Stimulated activated naive B cell treated with anti-CD40 and anti-IgM and Interleukin-4, amounts not matched to agents 10 μg/mL and 1 μg/mL and 100 μg/mL, for 72 hours (primary cell): ENCODE results near the gene FBLN2.

Experiments used
- ATAC-seq, 2 donors: fragments of 150-1000 bp; cut with Tn5 transposase; replicated peaks; 2 replicates each; pipeline ENCODE4 v1.10.0; 2021; ENCODE audit warnings: moderate library complexity in 1 of 2
- DNase-seq: peaks from one replicate; pipeline ENCODE4 v3.0.0; 2021
- H3K27ac Mint-ChIP-seq: one replicate; pipeline ENCODE4 v1.8.0; 2022; ENCODE audit warnings: mild to moderate bottlenecking, mixed read lengths
- H3K27me3 Mint-ChIP-seq, 2 donors: one replicate each; pipeline ENCODE4 v1.8.0; 2022; ENCODE audit warnings: mixed read lengths in 2 of 2
- H3K36me3 Mint-ChIP-seq, 2 donors: one replicate each; pipeline ENCODE4 v1.8.0; 2022; ENCODE audit warnings: mixed read lengths in 2 of 2, mild to moderate bottlenecking in 1 of 2
- H3K4me1 Mint-ChIP-seq, 2 donors: one replicate each; pipeline ENCODE4 v1.8.0; 2022; ENCODE audit warnings: mixed read lengths in 2 of 2, mild to moderate bottlenecking in 1 of 2
- H3K4me3 Mint-ChIP-seq, 2 donors: one replicate each; pipeline ENCODE4 v1.8.0; 2022; ENCODE audit warnings: mild to moderate bottlenecking in 2 of 2, mixed read lengths in 2 of 2, moderate library complexity in 1 of 2
- H3K9me3 Mint-ChIP-seq, 2 donors: one replicate each; pipeline ENCODE4 v1.8.0; 2022; ENCODE audit warnings: mixed read lengths in 2 of 2, mild to moderate bottlenecking in 1 of 2

FBLN2 gene

GRCh38 chr3:13650210-13651056, 101.5 kb downstream of the FBLN2 start:
- Mint-ChIP-seq H3K36me3 (no peaks in the 10 kb centered on the region), H3K4me1 (peaks cover 17 to 21% of the 10 kb centered on the region in 2 donors), H3K27ac (peak overlapping the region; percentile 42), H3K4me3 (peak overlapping the region; percentile 12 to 18), H3K27me3 (peaks cover 56 to 69% of the 10 kb centered on the region in 2 donors), H3K9me3 (no peaks in the 10 kb centered on the region)
- ATAC-seq (peak; percentile 74 to 77), DNase-seq (peak; percentile 66)

- Mint-ChIP-seq H3K4me1 (peaks cover 18 to 25% of the 10 kb centered on the region in 2 donors), H3K4me3 (no peak overlapping the region), H3K27me3 (peaks cover 57 to 69% of the 10 kb centered on the region in 2 donors), H3K9me3 (no peaks in the 10 kb centered on the region), H3K27ac (no peak overlapping the region), H3K36me3 (no peaks in the 10 kb centered on the region)
- ATAC-seq = no peak
- no peak for DNase-seq
Measured at GRCh38 chr3:13651057-13651400, 102.1 kb downstream of the FBLN2 start.

GRCh38 chr3:13651775-13652428, 103.0 kb downstream of the FBLN2 start:
- Mint-ChIP-seq H3K4me1 (peaks cover 17 to 25% of the 10 kb centered on the region in 2 donors), H3K27me3 (peaks cover 60 to 72% of the 10 kb centered on the region in 2 donors), H3K4me3 (no peak overlapping the region), H3K36me3 (no peaks in the 10 kb centered on the region), H3K9me3 (no peaks in the 10 kb centered on the region), H3K27ac (no peak overlapping the region)
- ATAC-seq = no peak
- DNase-seq = no peak

GRCh38 chr3:13652728-13653127, 103.8 kb downstream of the FBLN2 start:
- ATAC-seq = no peak
- H3K4me3 Mint-ChIP-seq = no peak overlapping the region
- no peak for DNase-seq
- H3K9me3 Mint-ChIP-seq = no peaks in the 10 kb centered on the region
- peaks cover 60 to 72% of the 10 kb centered on the region in 2 donors for H3K27me3 Mint-ChIP-seq
- H3K27ac Mint-ChIP-seq = no peak overlapping the region
- peaks cover 13 to 25% of the 10 kb centered on the region in 2 donors for H3K4me1 Mint-ChIP-seq
- H3K36me3 Mint-ChIP-seq = no peaks in the 10 kb centered on the region

- Mint-ChIP-seq H3K4me3 (no peak overlapping the region), H3K36me3 (no peaks in the 10 kb centered on the region), H3K27ac (no peak overlapping the region), H3K27me3 (peaks cover 61 to 73% of the 10 kb centered on the region in 2 donors), H3K4me1 (peaks cover 13 to 18% of the 10 kb centered on the region in 2 donors), H3K9me3 (no peaks in the 10 kb centered on the region)
- no peak for DNase-seq
- no peak for ATAC-seq
Measured at GRCh38 chr3:13653631-13654279, 104.8 kb downstream of the FBLN2 start.

GRCh38 chr3:13654330-13655060, 105.6 kb downstream of the FBLN2 start:
- Mint-ChIP-seq H3K27ac (no peak overlapping the region), H3K27me3 (peaks cover 61 to 75% of the 10 kb centered on the region in 2 donors), H3K4me3 (no peak overlapping the region), H3K9me3 (no peaks in the 10 kb centered on the region), H3K4me1 (peaks cover 14 to 18% of the 10 kb centered on the region in 2 donors), H3K36me3 (no peaks in the 10 kb centered on the region)
- ATAC-seq (no peak), DNase-seq (no peak)

- no peak overlapping the region for H3K27ac Mint-ChIP-seq
- H3K9me3 Mint-ChIP-seq = peaks cover 0 to under 1% of the 10 kb centered on the region in 2 donors
- H3K27me3 Mint-ChIP-seq = peaks cover 58 to 76% of the 10 kb centered on the region in 2 donors
- ATAC-seq = no peak
- no peaks in the 10 kb centered on the region for H3K36me3 Mint-ChIP-seq
- peaks cover 12 to 15% of the 10 kb centered on the region in 2 donors for H3K4me1 Mint-ChIP-seq
- peak overlapping the region in 1 of 2 donors; percentile 39 for H3K4me3 Mint-ChIP-seq
- no peak for DNase-seq
Measured at GRCh38 chr3:13655061-13655913, 106.4 kb downstream of the FBLN2 start.

- Mint-ChIP-seq H3K27me3 (peaks cover 47 to 70% of the 10 kb centered on the region in 2 donors), H3K9me3 (peaks cover 0 to 4% of the 10 kb centered on the region in 2 donors), H3K4me1 (peaks cover 8 to 11% of the 10 kb centered on the region in 2 donors), H3K27ac (no peak overlapping the region), H3K4me3 (no peak overlapping the region), H3K36me3 (no peaks in the 10 kb centered on the region)
- no peak for DNase-seq
- no peak for ATAC-seq
Measured at GRCh38 chr3:13656584-13657301, 107.8 kb downstream of the FBLN2 start.

- H3K27ac Mint-ChIP-seq = no peak overlapping the region
- H3K4me1 Mint-ChIP-seq = peaks cover 8 to 11% of the 10 kb centered on the region in 2 donors
- DNase-seq (peak; percentile 26), ATAC-seq (peak; percentile 85 to 91)
- peaks cover 0 to 4% of the 10 kb centered on the region in 2 donors for H3K9me3 Mint-ChIP-seq
- peaks cover 41 to 64% of the 10 kb centered on the region in 2 donors for H3K27me3 Mint-ChIP-seq
- H3K36me3 Mint-ChIP-seq = no peaks in the 10 kb centered on the region
- H3K4me3 Mint-ChIP-seq = no peak overlapping the region
Measured at GRCh38 chr3:13657660-13658435, 108.9 kb downstream of the FBLN2 start.

GRCh38 chr3:13658681-13659080, 109.8 kb downstream of the FBLN2 start:
- no peak overlapping the region for H3K4me3 Mint-ChIP-seq
- ATAC-seq = no peak
- no peak overlapping the region for H3K27ac Mint-ChIP-seq
- peaks cover 0 to 4% of the 10 kb centered on the region in 2 donors for H3K9me3 Mint-ChIP-seq
- H3K27me3 Mint-ChIP-seq = peaks cover 35 to 59% of the 10 kb centered on the region in 2 donors
- no peak for DNase-seq
- H3K4me1 Mint-ChIP-seq = peaks cover 8 to 11% of the 10 kb centered on the region in 2 donors
- H3K36me3 Mint-ChIP-seq = no peaks in the 10 kb centered on the region

- DNase-seq (no peak), ATAC-seq (no peak)
- Mint-ChIP-seq H3K4me1 (peaks cover 8 to 11% of the 10 kb centered on the region in 2 donors), H3K4me3 (no peak overlapping the region), H3K27ac (no peak overlapping the region), H3K27me3 (peaks cover 31 to 52% of the 10 kb centered on the region in 2 donors), H3K36me3 (no peaks in the 10 kb centered on the region), H3K9me3 (peaks cover 0 to 4% of the 10 kb centered on the region in 2 donors)
Measured at GRCh38 chr3:13659221-13659969, 110.5 kb downstream of the FBLN2 start.
